HepG2 (cell line): ENCODE measurements around the gene NLRC5. TPM values are rescaled to one million over a fixed set of nuclear protein-coding genes. Genes with fewer than 3 reads are reported as not detected.

Experiments
- ELF3 ChIP-seq: IDR thresholded peaks from 2 replicates; pipeline ENCODE4 v1.6.1; 2016; ENCODE audit warnings: missing genetic modification reagents, missing compliant biosample characterization
- NCOR1 ChIP-seq: fragments of 200-600 bp; sonication (generic); IDR thresholded peaks from 2 replicates; pipeline ENCODE4 v1.7.0; 2017; ENCODE audit warnings: antibody characterized with exemption, low read length, borderline replicate concordance
- POLR2AphosphoS5 ChIP-seq: IDR thresholded peaks from 2 replicates; pipeline ENCODE4 v1.6.1; 2012; ENCODE audit warnings: low read depth, low read length
- RBM22 ChIP-seq: fragments of 200-400 bp; formaldehyde crosslinking; optimal IDR thresholded peaks from 2 replicates; pipeline ENCODE3; 2017; ENCODE audit warnings: mild to moderate bottlenecking, low read length, moderate library complexity
- RBM39 ChIP-seq: fragments of 200-400 bp; formaldehyde crosslinking; IDR thresholded peaks from one replicate; pipeline ENCODE4 v1.6.1; 2018; ENCODE audit warnings: antibody characterized with exemption, mild to moderate bottlenecking, low read depth, low read length; ENCODE audit not compliant: poor library complexity, severe bottlenecking
- TCF7L2 ChIP-seq: IDR thresholded peaks from 2 replicates; pipeline ENCODE4 v1.6.1; 2011; ENCODE audit warnings: mild to moderate bottlenecking, low read depth, low read length, moderate library complexity
- ZBTB38 ChIP-seq: sonication (generic); formaldehyde crosslinking; IDR thresholded peaks from 2 replicates; pipeline ENCODE4 v1.5.1; 2020; ENCODE audit warnings: mild to moderate bottlenecking, missing genetic modification reagents
- ZNF343 ChIP-seq: sonication (generic); formaldehyde crosslinking; IDR thresholded peaks from 2 replicates; pipeline ENCODE4 v1.4.0; 2020; ENCODE audit warnings: mild to moderate bottlenecking, missing genetic modification reagents
- ZNF558 ChIP-seq: sonication (generic); formaldehyde crosslinking; IDR thresholded peaks from 2 replicates; pipeline ENCODE4 v1.9.0; 2022; ENCODE audit warnings: mild to moderate bottlenecking, missing genetic modification reagents, borderline replicate concordance
- ZSCAN25 ChIP-seq: sonication (generic); formaldehyde crosslinking; IDR thresholded peaks from 2 replicates; pipeline ENCODE4 v1.8.0; 2022; ENCODE audit warnings: mild to moderate bottlenecking, missing genetic modification reagents
- ZSCAN9 ChIP-seq: IDR thresholded peaks from 2 replicates; pipeline ENCODE4 v1.6.1; 2016; ENCODE audit warnings: borderline replicate concordance
- polyA plus RNA-seq, 8 experiments: library from polyadenylated mRNA; depleted of rRNA in 3 of 8; stranded (reverse) in 7 of 8; unstranded in 1 of 8; fragments of >200 nt; fragmentation: Illumina TruSeq in 4 of 8; extraction: Trizol in 4 of 8; gene quantifications; 2 replicates each; pipeline versions ENCODE4 v1.2.1 to v1.2.3, GENCODE V29; 2011 to 2016; ENCODE audit warnings: low read depth in 4 of 8, missing spikeins in 1 of 8, mixed read lengths in 1 of 8; ENCODE audit not compliant: insufficient read depth in 1 of 8
- total RNA-seq, 5 experiments: library from RNA; depleted of rRNA; stranded (reverse); fragments of >200 nt; fragmentation: Illumina TruSeq; extraction: Trizol; gene quantifications; 2 replicates each; pipeline ENCODE4 v1.2.3, GENCODE V29; 2016; ENCODE audit warnings: low read depth in 1 of 5
- TF ChIP-seq, protein P1 (sequence below): sonication (generic); formaldehyde crosslinking; IDR thresholded peaks from 2 replicates; pipeline ENCODE4 v1.8.1; 2022; ENCODE audit warnings: low read depth, mild to moderate bottlenecking, missing genetic modification reagents
- TF ChIP-seq, protein P2 (sequence below): sonication (generic); formaldehyde crosslinking; IDR thresholded peaks from 2 replicates; pipeline ENCODE4 v1.8.0; 2022; ENCODE audit warnings: missing genetic modification reagents, low read depth, mild to moderate bottlenecking, borderline replicate concordance
- TF ChIP-seq, protein P3 (sequence below): sonication (generic); formaldehyde crosslinking; IDR thresholded peaks from 2 replicates; pipeline ENCODE4 v1.4.0; 2020; ENCODE audit warnings: missing genetic modification reagents
- TF ChIP-seq, protein P4 (sequence below): sonication (generic); formaldehyde crosslinking; IDR thresholded peaks from 2 replicates; pipeline ENCODE4 v1.4.0; 2020; ENCODE audit warnings: missing genetic modification reagents
- TF ChIP-seq, protein P5 (sequence below), 2 experiments: IDR thresholded peaks; 2 replicates each; pipeline ENCODE4 v1.6.1; 2011 to 2012; ENCODE audit warnings: low read length in 2 of 2, borderline replicate concordance in 1 of 2, low read depth in 1 of 2, mild to moderate bottlenecking in 1 of 2, moderate library complexity in 1 of 2

NLRC5 gene
- total and polyA plus RNA-seq, 2 of the 13 experiments (the other 11 are each of a cell fraction or from before 2014, with no cell fraction given): 6.3 to 12.7 TPM

DNA sequence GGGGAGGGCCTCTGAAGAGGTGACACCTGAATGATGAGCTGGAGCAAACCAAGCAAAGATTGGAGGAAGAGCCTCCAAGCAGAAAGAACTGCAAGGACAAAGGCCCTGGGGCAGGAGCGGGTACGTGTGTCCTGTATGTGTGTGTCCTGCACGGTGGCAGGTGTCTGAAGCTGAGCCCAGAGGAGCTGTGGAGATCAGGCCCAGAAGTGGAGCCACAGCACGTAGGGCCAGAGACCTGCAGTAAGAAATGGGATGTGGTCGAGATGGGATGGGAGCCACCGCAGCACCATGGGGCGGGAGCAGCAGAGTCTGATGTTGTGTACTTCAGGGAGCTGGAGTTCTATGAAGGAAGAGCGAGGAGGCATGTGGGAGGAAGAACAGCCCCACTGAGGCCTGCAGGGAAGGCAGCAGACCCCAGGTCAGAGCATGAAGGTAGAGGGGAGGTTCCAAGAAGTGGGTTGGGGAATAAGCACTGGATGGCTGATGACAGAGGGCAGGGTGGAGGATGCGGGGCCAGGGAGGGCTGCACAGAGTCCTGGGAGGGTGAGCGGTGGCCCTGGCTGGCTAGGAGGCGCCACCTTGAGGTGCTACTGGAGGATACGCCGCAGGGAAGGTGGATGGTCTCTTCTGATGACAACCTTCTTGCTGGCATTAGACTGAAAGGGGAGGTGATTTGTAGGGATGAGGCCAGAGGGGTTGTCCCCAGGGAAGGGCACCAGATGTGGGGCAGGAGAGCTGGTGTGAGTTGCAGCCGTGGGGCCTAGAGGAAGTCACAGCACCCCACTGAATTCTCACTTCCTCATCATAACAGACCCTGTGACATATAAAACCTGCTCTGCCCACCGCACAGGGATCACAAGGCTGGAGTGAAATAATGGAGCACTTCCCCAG lies 38.2 kb upstream of the NLRC5 start (continued):
- TF ChIP-seq NCOR1 (no peak), RBM22 (no peak), POLR2AphosphoS5 (no peak), ELF3 (CRISPR knock-in tag) (0 out of 2 replicates have a peak, but pooled peaks have one; percentile 15), ZSCAN25 (CRISPR knock-in tag) (peak; percentile 99), TCF7L2 (no peak), RBM39 (peak; percentile 26), ZBTB38 (CRISPR knock-in tag) (peak; percentile 65; the same call in 1 of the 2 replicates), ZSCAN9 (CRISPR knock-in tag) (no peak), ZNF558 (CRISPR knock-in tag) (no peak), ZNF343 (CRISPR knock-in tag) (no peak)
- TF ChIP-seq, protein P1, sequence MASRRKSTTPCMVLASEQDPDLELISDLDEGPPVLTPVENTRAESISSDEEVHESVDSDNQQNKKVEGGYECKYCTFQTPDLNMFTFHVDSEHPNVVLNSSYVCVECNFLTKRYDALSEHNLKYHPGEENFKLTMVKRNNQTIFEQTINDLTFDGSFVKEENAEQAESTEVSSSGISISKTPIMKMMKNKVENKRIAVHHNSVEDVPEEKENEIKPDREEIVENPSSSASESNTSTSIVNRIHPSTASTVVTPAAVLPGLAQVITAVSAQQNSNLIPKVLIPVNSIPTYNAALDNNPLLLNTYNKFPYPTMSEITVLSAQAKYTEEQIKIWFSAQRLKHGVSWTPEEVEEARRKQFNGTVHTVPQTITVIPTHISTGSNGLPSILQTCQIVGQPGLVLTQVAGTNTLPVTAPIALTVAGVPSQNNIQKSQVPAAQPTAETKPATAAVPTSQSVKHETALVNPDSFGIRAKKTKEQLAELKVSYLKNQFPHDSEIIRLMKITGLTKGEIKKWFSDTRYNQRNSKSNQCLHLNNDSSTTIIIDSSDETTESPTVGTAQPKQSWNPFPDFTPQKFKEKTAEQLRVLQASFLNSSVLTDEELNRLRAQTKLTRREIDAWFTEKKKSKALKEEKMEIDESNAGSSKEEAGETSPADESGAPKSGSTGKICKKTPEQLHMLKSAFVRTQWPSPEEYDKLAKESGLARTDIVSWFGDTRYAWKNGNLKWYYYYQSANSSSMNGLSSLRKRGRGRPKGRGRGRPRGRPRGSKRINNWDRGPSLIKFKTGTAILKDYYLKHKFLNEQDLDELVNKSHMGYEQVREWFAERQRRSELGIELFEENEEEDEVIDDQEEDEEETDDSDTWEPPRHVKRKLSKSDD (CRISPR knock-in tag): no peak
- TF ChIP-seq, protein P2, sequence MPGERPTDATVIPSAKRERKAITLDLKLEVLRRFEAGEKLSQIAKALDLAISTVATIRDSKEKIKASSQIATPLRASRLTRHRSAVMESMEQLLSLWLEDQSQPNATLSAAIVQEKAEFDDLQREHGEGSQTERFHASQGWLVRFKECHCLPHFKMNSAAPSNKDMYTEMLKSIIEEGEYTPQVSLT (CRISPR knock-in tag): no peak
- TF ChIP-seq, protein P3, sequence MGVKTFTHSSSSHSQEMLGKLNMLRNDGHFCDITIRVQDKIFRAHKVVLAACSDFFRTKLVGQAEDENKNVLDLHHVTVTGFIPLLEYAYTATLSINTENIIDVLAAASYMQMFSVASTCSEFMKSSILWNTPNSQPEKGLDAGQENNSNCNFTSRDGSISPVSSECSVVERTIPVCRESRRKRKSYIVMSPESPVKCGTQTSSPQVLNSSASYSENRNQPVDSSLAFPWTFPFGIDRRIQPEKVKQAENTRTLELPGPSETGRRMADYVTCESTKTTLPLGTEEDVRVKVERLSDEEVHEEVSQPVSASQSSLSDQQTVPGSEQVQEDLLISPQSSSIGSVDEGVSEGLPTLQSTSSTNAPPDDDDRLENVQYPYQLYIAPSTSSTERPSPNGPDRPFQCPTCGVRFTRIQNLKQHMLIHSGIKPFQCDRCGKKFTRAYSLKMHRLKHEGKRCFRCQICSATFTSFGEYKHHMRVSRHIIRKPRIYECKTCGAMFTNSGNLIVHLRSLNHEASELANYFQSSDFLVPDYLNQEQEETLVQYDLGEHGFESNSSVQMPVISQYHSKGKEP (CRISPR knock-in tag): no peak
- TF ChIP-seq, protein P4, sequence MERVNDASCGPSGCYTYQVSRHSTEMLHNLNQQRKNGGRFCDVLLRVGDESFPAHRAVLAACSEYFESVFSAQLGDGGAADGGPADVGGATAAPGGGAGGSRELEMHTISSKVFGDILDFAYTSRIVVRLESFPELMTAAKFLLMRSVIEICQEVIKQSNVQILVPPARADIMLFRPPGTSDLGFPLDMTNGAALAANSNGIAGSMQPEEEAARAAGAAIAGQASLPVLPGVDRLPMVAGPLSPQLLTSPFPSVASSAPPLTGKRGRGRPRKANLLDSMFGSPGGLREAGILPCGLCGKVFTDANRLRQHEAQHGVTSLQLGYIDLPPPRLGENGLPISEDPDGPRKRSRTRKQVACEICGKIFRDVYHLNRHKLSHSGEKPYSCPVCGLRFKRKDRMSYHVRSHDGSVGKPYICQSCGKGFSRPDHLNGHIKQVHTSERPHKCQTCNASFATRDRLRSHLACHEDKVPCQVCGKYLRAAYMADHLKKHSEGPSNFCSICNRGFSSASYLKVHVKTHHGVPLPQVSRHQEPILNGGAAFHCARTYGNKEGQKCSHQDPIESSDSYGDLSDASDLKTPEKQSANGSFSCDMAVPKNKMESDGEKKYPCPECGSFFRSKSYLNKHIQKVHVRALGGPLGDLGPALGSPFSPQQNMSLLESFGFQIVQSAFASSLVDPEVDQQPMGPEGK (CRISPR knock-in tag): peak; percentile 45; the same call in 1 of the 2 replicates
- TF ChIP-seq, protein P5, sequence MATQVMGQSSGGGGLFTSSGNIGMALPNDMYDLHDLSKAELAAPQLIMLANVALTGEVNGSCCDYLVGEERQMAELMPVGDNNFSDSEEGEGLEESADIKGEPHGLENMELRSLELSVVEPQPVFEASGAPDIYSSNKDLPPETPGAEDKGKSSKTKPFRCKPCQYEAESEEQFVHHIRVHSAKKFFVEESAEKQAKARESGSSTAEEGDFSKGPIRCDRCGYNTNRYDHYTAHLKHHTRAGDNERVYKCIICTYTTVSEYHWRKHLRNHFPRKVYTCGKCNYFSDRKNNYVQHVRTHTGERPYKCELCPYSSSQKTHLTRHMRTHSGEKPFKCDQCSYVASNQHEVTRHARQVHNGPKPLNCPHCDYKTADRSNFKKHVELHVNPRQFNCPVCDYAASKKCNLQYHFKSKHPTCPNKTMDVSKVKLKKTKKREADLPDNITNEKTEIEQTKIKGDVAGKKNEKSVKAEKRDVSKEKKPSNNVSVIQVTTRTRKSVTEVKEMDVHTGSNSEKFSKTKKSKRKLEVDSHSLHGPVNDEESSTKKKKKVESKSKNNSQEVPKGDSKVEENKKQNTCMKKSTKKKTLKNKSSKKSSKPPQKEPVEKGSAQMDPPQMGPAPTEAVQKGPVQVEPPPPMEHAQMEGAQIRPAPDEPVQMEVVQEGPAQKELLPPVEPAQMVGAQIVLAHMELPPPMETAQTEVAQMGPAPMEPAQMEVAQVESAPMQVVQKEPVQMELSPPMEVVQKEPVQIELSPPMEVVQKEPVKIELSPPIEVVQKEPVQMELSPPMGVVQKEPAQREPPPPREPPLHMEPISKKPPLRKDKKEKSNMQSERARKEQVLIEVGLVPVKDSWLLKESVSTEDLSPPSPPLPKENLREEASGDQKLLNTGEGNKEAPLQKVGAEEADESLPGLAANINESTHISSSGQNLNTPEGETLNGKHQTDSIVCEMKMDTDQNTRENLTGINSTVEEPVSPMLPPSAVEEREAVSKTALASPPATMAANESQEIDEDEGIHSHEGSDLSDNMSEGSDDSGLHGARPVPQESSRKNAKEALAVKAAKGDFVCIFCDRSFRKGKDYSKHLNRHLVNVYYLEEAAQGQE (IDR thresholded peaks at IDR 0.05; ENCODE audit: borderline replicate concordance in 1 of 2, low read depth in 1 of 2, low read length in 2 of 2): no peak
